ENCODE results near the gene RPL7L1.
A peak's percentile ranks its signal among the peaks of the same experiment; 100 is the strongest.
"Not testable (repeated sequence)": the region's sequence is repeated elsewhere in the genome, so short reads cannot be mapped to it uniquely, and the experiment has no call there.

RPL7L1 gene

DNA sequence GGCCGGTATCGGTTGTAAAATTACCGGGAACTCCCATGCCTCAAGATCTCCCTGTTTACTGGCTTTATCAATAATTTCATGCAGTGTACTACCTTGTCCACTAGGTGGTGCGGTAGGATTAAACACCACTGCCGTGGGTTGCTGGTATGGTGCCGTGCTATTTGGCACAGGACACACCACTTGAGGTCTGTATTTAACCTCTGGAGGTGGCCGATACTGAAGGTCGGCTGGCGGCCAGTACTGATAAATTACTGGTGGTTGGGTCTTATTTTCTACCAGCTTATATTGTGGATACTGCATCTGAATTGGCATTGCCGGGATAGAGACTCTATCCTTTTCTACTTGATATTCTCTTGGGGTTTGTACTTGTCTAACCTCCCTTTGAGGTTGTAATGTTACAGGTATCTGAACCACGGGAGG, 22.1 kb downstream of the RPL7L1 start:
- Histone ChIP-seq H3K27ac (ENCODE audit: low read depth, low read length) (no peak overlapping the region), H3K4me2 (ENCODE audit: low read depth, low read length, poor library complexity, severe bottlenecking) (no peak overlapping the region), H3K79me2 (ENCODE audit: insufficient read depth, low read length) (no peaks in the 10 kb centered on the region), H3F3A (ENCODE audit: insufficient read depth) (no peaks in the 10 kb centered on the region), H3K9me3 (ENCODE audit: insufficient read depth, low read length) (no peaks in the 10 kb centered on the region), H3K27me3 (ENCODE audit: low read length) (no peaks in the 10 kb centered on the region), H4K20me1 (ENCODE audit: low read depth, low read length) (no peaks in the 10 kb centered on the region), H3K4me3 (ENCODE audit: insufficient read depth, low read length, poor library complexity, severe bottlenecking) (no peak overlapping the region), H3K36me3 (ENCODE audit: low read length) (no peaks in the 10 kb centered on the region), H3K9ac (ENCODE audit: low read length) (no peak overlapping the region), H3K9me2 (replicated peaks; ENCODE audit: insufficient read depth, low read length) (no peaks in the 10 kb centered on the region), H2AFZ (ENCODE audit: low read depth, low read length, severe bottlenecking) (no peak overlapping the region)
- TF ChIP-seq, protein P1, sequence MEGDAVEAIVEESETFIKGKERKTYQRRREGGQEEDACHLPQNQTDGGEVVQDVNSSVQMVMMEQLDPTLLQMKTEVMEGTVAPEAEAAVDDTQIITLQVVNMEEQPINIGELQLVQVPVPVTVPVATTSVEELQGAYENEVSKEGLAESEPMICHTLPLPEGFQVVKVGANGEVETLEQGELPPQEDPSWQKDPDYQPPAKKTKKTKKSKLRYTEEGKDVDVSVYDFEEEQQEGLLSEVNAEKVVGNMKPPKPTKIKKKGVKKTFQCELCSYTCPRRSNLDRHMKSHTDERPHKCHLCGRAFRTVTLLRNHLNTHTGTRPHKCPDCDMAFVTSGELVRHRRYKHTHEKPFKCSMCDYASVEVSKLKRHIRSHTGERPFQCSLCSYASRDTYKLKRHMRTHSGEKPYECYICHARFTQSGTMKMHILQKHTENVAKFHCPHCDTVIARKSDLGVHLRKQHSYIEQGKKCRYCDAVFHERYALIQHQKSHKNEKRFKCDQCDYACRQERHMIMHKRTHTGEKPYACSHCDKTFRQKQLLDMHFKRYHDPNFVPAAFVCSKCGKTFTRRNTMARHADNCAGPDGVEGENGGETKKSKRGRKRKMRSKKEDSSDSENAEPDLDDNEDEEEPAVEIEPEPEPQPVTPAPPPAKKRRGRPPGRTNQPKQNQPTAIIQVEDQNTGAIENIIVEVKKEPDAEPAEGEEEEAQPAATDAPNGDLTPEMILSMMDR (IDR thresholded peaks at IDR 0.05; ENCODE audit: insufficient read depth, low read length, poor library complexity, severe bottlenecking) = peak; percentile 92
- TF ChIP-seq EZH2phosphoT487 (conservative IDR thresholded peaks at IDR 0.05; ENCODE audit: low read length) = no peak

DNA sequence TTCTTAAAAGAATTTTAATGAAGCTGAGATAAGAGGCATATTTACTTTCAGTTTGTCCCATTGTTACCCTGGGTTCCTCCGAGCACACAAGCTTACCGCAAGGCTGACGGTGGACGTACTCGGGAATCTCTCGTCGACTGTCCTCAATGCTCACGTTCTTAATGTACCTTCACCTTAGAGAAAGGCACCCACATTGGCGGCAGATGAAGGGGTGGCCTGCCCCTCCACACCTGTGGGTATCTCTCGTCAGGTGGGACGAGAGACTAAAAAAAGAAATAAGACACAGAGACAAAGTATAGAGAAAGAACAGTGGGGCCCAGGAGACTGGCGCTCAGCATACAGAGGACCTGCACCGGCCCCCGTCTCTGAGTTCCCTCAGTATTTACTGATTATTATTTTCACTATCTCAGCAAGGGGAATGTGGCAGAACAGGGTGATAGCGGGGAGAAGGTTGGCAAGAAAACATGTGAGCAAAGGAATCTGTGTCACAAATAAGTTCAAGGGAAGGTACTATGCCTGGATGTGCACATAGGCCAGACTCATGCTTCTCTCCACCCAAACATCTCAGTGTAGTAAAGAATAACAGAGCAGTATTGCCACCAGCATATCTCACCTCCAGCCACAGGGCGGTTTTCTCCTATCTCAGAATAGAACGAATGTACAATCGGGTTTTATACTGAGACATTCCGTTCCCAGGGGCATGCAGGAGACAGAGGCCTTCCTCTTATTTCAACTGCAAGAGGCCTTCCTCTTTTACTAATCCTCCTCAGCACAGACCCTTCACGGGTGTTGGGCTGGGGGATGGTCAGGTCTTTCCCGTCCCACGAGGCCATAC, 23.2 kb downstream of the RPL7L1 start:
- not testable (repeated sequence) for H3F3A ChIP-seq (ENCODE audit: insufficient read depth); H2AFZ ChIP-seq (ENCODE audit: low read depth, low read length, severe bottlenecking); H3K27ac ChIP-seq (ENCODE audit: low read depth, low read length); H3K4me3 ChIP-seq (ENCODE audit: insufficient read depth, low read length, poor library complexity, severe bottlenecking); H3K9me2 ChIP-seq (replicated peaks; ENCODE audit: insufficient read depth, low read length); H3K9ac ChIP-seq (ENCODE audit: low read length); H4K20me1 ChIP-seq (ENCODE audit: low read depth, low read length); H3K9me3 ChIP-seq (ENCODE audit: insufficient read depth, low read length); H3K4me2 ChIP-seq (ENCODE audit: low read depth, low read length, poor library complexity, severe bottlenecking); H3K27me3 ChIP-seq (ENCODE audit: low read length); H3K79me2 ChIP-seq (ENCODE audit: insufficient read depth, low read length); H3K36me3 ChIP-seq (ENCODE audit: low read length)

DNA sequence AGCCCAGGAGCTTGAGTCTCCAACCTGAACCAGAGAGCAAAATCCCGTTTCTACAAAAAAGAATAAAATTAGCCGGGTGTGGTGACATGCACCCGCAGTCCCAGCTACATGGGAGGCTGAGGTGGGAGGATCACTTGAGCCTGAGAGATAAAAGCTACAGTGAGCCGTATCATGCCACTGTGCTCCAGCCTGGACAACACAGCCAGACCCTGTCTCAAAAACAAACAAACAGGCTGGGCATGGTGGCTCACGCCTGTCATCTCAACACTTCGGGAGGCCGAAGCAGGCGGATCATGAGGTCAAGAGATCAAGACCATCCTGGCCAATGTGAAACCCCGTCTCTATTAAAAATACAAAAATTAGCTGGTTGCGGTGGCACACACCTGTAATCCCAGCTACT, 25.1 kb downstream of the RPL7L1 start:
- Histone ChIP-seq H3K36me3 (ENCODE audit: low read length) (no peaks in the 10 kb centered on the region), H3K4me2 (ENCODE audit: low read depth, low read length, poor library complexity, severe bottlenecking) (no peak overlapping the region), H2AFZ (ENCODE audit: low read depth, low read length, severe bottlenecking) (no peak overlapping the region), H3K9ac (ENCODE audit: low read length) (no peak overlapping the region), H3K27ac (ENCODE audit: low read depth, low read length) (no peak overlapping the region), H3K79me2 (ENCODE audit: insufficient read depth, low read length) (no peaks in the 10 kb centered on the region), H3K9me2 (replicated peaks; ENCODE audit: insufficient read depth, low read length) (no peaks in the 10 kb centered on the region), H4K20me1 (ENCODE audit: low read depth, low read length) (no peaks in the 10 kb centered on the region), H3K9me3 (ENCODE audit: insufficient read depth, low read length) (no peaks in the 10 kb centered on the region), H3K27me3 (ENCODE audit: low read length) (no peaks in the 10 kb centered on the region), H3F3A (ENCODE audit: insufficient read depth) (no peaks in the 10 kb centered on the region), H3K4me3 (ENCODE audit: insufficient read depth, low read length, poor library complexity, severe bottlenecking) (no peak overlapping the region)
- TF ChIP-seq EZH2phosphoT487 (conservative IDR thresholded peaks at IDR 0.05; ENCODE audit: low read length) = no peak
- TF ChIP-seq, protein P1 (IDR thresholded peaks at IDR 0.05; ENCODE audit: insufficient read depth, low read length, poor library complexity, severe bottlenecking) = no peak

DNA sequence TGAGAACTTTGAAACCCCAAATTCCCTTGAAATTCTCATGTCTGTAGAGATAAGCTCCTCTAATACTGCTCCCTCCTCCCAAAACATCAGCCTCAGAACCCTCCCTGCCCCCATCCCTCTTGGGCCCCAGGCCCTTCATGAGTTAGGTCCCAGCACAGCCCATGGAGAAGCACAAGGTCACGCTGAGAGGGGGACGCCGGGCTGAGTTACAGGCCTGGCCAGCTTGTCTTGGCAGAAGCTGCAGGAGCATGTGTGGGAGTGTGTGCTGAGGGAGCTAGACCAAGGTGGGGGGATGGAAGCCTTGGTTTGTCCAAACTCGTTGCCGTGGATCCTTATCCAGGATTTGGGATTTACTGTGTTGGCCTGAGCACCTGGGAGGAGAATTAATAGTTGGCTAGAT, 27.9 kb downstream of the RPL7L1 start:
- no peak overlapping the region for H3K9ac ChIP-seq (ENCODE audit: low read length)
- H4K20me1 ChIP-seq (ENCODE audit: low read depth, low read length) = no peaks in the 10 kb centered on the region
- no peak overlapping the region for H3K27ac ChIP-seq (ENCODE audit: low read depth, low read length)
- no peaks in the 10 kb centered on the region for H3K9me2 ChIP-seq (replicated peaks; ENCODE audit: insufficient read depth, low read length)
- no peak overlapping the region for H2AFZ ChIP-seq (ENCODE audit: low read depth, low read length, severe bottlenecking)
- H3K36me3 ChIP-seq (ENCODE audit: low read length) = no peaks in the 10 kb centered on the region
- no peaks in the 10 kb centered on the region for H3F3A ChIP-seq (ENCODE audit: insufficient read depth)
- no peak overlapping the region for H3K4me3 ChIP-seq (ENCODE audit: insufficient read depth, low read length, poor library complexity, severe bottlenecking)
- no peaks in the 10 kb centered on the region for H3K27me3 ChIP-seq (ENCODE audit: low read length)
- H3K4me2 ChIP-seq (ENCODE audit: low read depth, low read length, poor library complexity, severe bottlenecking) = no peak overlapping the region
- no peaks in the 10 kb centered on the region for H3K9me3 ChIP-seq (ENCODE audit: insufficient read depth, low read length)
- no peak for TF ChIP-seq EZH2phosphoT487 (conservative IDR thresholded peaks at IDR 0.05; ENCODE audit: low read length)
- TF ChIP-seq, protein P1 (IDR thresholded peaks at IDR 0.05; ENCODE audit: insufficient read depth, low read length, poor library complexity, severe bottlenecking) = no peak
- H3K79me2 ChIP-seq (ENCODE audit: insufficient read depth, low read length) = no peaks in the 10 kb centered on the region
